HG03575 (cell line): ENCODE measurements around the gene RNMT.
A peak's percentile ranks its signal among the peaks of the same experiment; 100 is the strongest.
"Not testable (repeated sequence)": the region's sequence is repeated elsewhere in the genome, so short reads cannot be mapped to it uniquely, and the experiment has no call there.

Experiments
- ATAC-seq: cut with Tn5 transposase; IDR thresholded peaks from one replicate; pipeline ENCODE4 v1.9.1; 2021; ENCODE audit not compliant: unreplicated experiment, insufficient number of reproducible peaks, low FRiP score; ENCODE audit errors: extremely low read depth

Gene RNMT

GRCh38 chr18:13726232-13726971 is at the start of gene RNMT, which contains the start of gene FAM210A:
Gene RNMT, plus strand, starts transcription at chr18:13726673. Its CDS starts 4,845 bp downstream, at chr18:13731518.
Gene FAM210A, minus strand, starts transcription at chr18:13726558. Its CDS starts 44,481 bp downstream, at chr18:13682077.
- peak; percentile 79 for ATAC-seq

GRCh38 chr18:13677350-13677749 is 49.1 kb upstream of the RNMT start:
- not testable (repeated sequence) for ATAC-seq

GRCh38 chr18:13680612-13681011 is 45.9 kb upstream of the RNMT start:
- no peak for ATAC-seq

- no peak for ATAC-seq
Measured at GRCh38 chr18:13681701-13682100, 44.8 kb upstream of the RNMT start.

- no peak for ATAC-seq
Measured at GRCh38 chr18:13684546-13684945, 41.9 kb upstream of the RNMT start.

- ATAC-seq, result no peak
Measured at GRCh38 chr18:13688191-13689136, 38.0 kb upstream of the RNMT start.

GRCh38 chr18:13690060-13690459 is 36.4 kb upstream of the RNMT start:
- ATAC-seq, result not testable (repeated sequence)

- ATAC-seq, result not testable (repeated sequence)
Measured at GRCh38 chr18:13695337-13695736, 31.1 kb upstream of the RNMT start.

GRCh38 chr18:13696961-13697360 is 29.5 kb upstream of the RNMT start:
- ATAC-seq, result no peak

- ATAC-seq, result no peak
Measured at GRCh38 chr18:13700153-13700552, 26.3 kb upstream of the RNMT start.

- no peak for ATAC-seq
Measured at GRCh38 chr18:13703899-13704298, 22.6 kb upstream of the RNMT start.

- no peak for ATAC-seq
Measured at GRCh38 chr18:13710414-13710831, 16.1 kb upstream of the RNMT start.

GRCh38 chr18:13712400-13713131 is 13.9 kb upstream of the RNMT start:
- no peak for ATAC-seq

GRCh38 chr18:13713455-13714055 is 12.9 kb upstream of the RNMT start:
- no peak for ATAC-seq

- no peak for ATAC-seq
Measured at GRCh38 chr18:13715330-13715729, 11.1 kb upstream of the RNMT start.

- no peak for ATAC-seq
Measured at GRCh38 chr18:13716916-13717315, 9.6 kb upstream of the RNMT start.

- no peak for ATAC-seq
Measured at GRCh38 chr18:13720123-13720522, 6.3 kb upstream of the RNMT start.

- no peak for ATAC-seq
Measured at GRCh38 chr18:13720847-13721246, 5.6 kb upstream of the RNMT start.
